Middle frontal gyrus (tissue), 1 donor: Measurements from ENCODE around the gene COL24A1.

ENCODE experiments used
- DNase-seq: peaks from one replicate; pipeline ENCODE4 v3.0.0-alpha.2; 2015; ENCODE audit warnings: low spot score; ENCODE audit errors: extremely low spot score

Gene COL24A1

GRCh38 chr1:85700422-85700821, 456.1 kb downstream of the COL24A1 start:
- no peak for DNase-seq

- DNase-seq = no peak
Observed at GRCh38 chr1:85697895-85698294, 458.7 kb downstream of the COL24A1 start.

- no peak for DNase-seq
Observed at GRCh38 chr1:85692730-85693314, 463.8 kb downstream of the COL24A1 start.

- no peak for DNase-seq
Observed at GRCh38 chr1:85689775-85690404, 466.7 kb downstream of the COL24A1 start.

- DNase-seq = no peak
Observed at GRCh38 chr1:85683292-85684025, 473.1 kb downstream of the COL24A1 start.

- DNase-seq = no peak
Observed at GRCh38 chr1:85681087-85681486, 475.5 kb downstream of the COL24A1 start.
